Parathyroid adenoma (tissue), 2 donors: ENCODE data around the gene PEPD.
A peak's percentile ranks its signal among the peaks of the same experiment; 100 is the strongest.

Experiments used
- H2AFZ ChIP-seq: fragments of 300-600 bp; sonication (generic); one replicate; pipeline ENCODE4 v1.7.0; 2017; ENCODE audit warnings: antibody characterized with exemption, mild to moderate bottlenecking
- H3K27ac ChIP-seq: fragments of 300-600 bp; sonication (generic); one replicate; pipeline ENCODE4 v1.7.0; 2017
- H3K27me3 ChIP-seq: fragments of 300-600 bp; sonication (generic); one replicate; pipeline ENCODE4 v1.7.0; 2017; ENCODE audit warnings: low read length; ENCODE audit not compliant: control insufficient read depth, insufficient read depth
- H3K36me3 ChIP-seq: fragments of 300-600 bp; sonication (generic); one replicate; pipeline ENCODE4 v1.7.0; 2017; ENCODE audit warnings: low read length; ENCODE audit not compliant: control insufficient read depth, insufficient read depth
- H3K4me1 ChIP-seq: fragments of 300-600 bp; sonication (generic); one replicate; pipeline ENCODE4 v1.7.0; 2017; ENCODE audit warnings: control low read depth
- H3K4me2 ChIP-seq: fragments of 300-600 bp; sonication (generic); one replicate; pipeline ENCODE4 v1.7.0; 2017; ENCODE audit warnings: low read length
- H3K4me3 ChIP-seq: fragments of 300-600 bp; sonication (generic); one replicate; pipeline ENCODE4 v1.7.0; 2017; ENCODE audit warnings: low read depth, low read length
- H3K79me2 ChIP-seq: fragments of 300-600 bp; sonication (generic); one replicate; pipeline ENCODE4 v1.7.0; 2017; ENCODE audit warnings: control low read depth
- H3K9ac ChIP-seq: fragments of 300-600 bp; sonication (generic); one replicate; pipeline ENCODE4 v1.7.0; 2017; ENCODE audit warnings: mild to moderate bottlenecking
- H3K9me3 ChIP-seq: fragments of 300-600 bp; sonication (generic); one replicate; pipeline ENCODE4 v1.7.0; 2017; ENCODE audit warnings: low read length; ENCODE audit not compliant: control insufficient read depth
- CTCF ChIP-seq: fragments of 300-600 bp; sonication (generic); IDR thresholded peaks from one replicate; pipeline ENCODE4 v1.7.0; 2017; ENCODE audit warnings: antibody characterized with exemption, mild to moderate bottlenecking
- donor health status: primary hyperparathyroidism.

PEPD gene

GRCh38 chr19:33417751-33418150, 103.8 kb downstream of the PEPD start:
- Histone ChIP-seq H3K4me1 (no peaks in the 10 kb centered on the region), H3K27ac (no peak overlapping the region), H2AFZ (no peak overlapping the region), H3K79me2 (peaks cover 2% of the 10 kb centered on the region), H3K4me2 (no peak overlapping the region), H3K9me3 (no peaks in the 10 kb centered on the region), H3K36me3 (no peaks in the 10 kb centered on the region), H3K4me3 (no peak overlapping the region), H3K9ac (no peak overlapping the region), H3K27me3 (no peaks in the 10 kb centered on the region)
- no peak for TF ChIP-seq CTCF

- peak overlapping the region; percentile 28 for H2AFZ ChIP-seq
- no peak overlapping the region for H3K9ac ChIP-seq
- peaks cover 2% of the 10 kb centered on the region for H3K79me2 ChIP-seq
- H3K27ac ChIP-seq, result no peak overlapping the region
- H3K4me2 ChIP-seq, result no peak overlapping the region
- no peak overlapping the region for H3K4me3 ChIP-seq
- no peaks in the 10 kb centered on the region for H3K4me1 ChIP-seq
- peak; percentile 62 for TF ChIP-seq CTCF
- H3K27me3 ChIP-seq, result no peaks in the 10 kb centered on the region
- H3K36me3 ChIP-seq, result no peaks in the 10 kb centered on the region
- no peaks in the 10 kb centered on the region for H3K9me3 ChIP-seq
Observed at GRCh38 chr19:33416307-33417215, 105.0 kb downstream of the PEPD start.

GRCh38 chr19:33414667-33415605, 106.7 kb downstream of the PEPD start:
- TF ChIP-seq CTCF, result no peak
- Histone ChIP-seq H3K9ac (no peak overlapping the region), H2AFZ (no peak overlapping the region), H3K79me2 (peaks cover 2% of the 10 kb centered on the region), H3K4me2 (no peak overlapping the region), H3K9me3 (no peaks in the 10 kb centered on the region), H3K36me3 (no peaks in the 10 kb centered on the region), H3K27ac (no peak overlapping the region), H3K4me1 (no peaks in the 10 kb centered on the region), H3K27me3 (no peaks in the 10 kb centered on the region), H3K4me3 (no peak overlapping the region)

- Histone ChIP-seq H3K79me2 (peaks cover 2% of the 10 kb centered on the region), H3K9ac (no peak overlapping the region), H3K4me3 (no peak overlapping the region), H3K4me1 (no peaks in the 10 kb centered on the region), H3K36me3 (no peaks in the 10 kb centered on the region), H3K4me2 (no peak overlapping the region), H3K27me3 (no peaks in the 10 kb centered on the region), H3K9me3 (no peaks in the 10 kb centered on the region), H2AFZ (no peak overlapping the region), H3K27ac (no peak overlapping the region)
- TF ChIP-seq CTCF, result no peak
Observed at GRCh38 chr19:33413868-33414666, 107.5 kb downstream of the PEPD start.
